ENCODE data around the gene TMPRSS12. TPM values are rescaled to one million over a fixed set of nuclear protein-coding genes. Genes with fewer than 3 reads are reported as not detected.
"Not testable (repeated sequence)": the region's sequence is repeated elsewhere in the genome, so short reads cannot be mapped to it uniquely, and the experiment has no call there.

Gene TMPRSS12
- total RNA-seq, 6 experiments from 2014 or later = not detected

- Mint-ChIP-seq H3K27ac (no peak overlapping the region), H3K4me1 (ENCODE audit: low read depth) (no peaks in the 10 kb centered on the region), H3K36me3 (ENCODE audit: low read depth) (no peaks in the 10 kb centered on the region), H3K27me3 (ENCODE audit: insufficient read depth) (peaks cover 16% of the 10 kb centered on the region), H3K9me3 (no peaks in the 10 kb centered on the region), H3K4me3 (no peak overlapping the region)
- no peak for DNase-seq
- TF ChIP-seq CTCF (IDR thresholded peaks at IDR 0.05) = no peak
These were observed 59.0 kb downstream of the TMPRSS12 start for GRCh38 chr12:50901685-50902113.

GRCh38 chr12:50908479-50908878 is 65.8 kb downstream of the TMPRSS12 start:
- Mint-ChIP-seq H3K27me3 (ENCODE audit: insufficient read depth) (peaks cover 19% of the 10 kb centered on the region), H3K9me3 (peaks cover 27% of the 10 kb centered on the region), H3K36me3 (ENCODE audit: low read depth) (peaks cover 17% of the 10 kb centered on the region)
- not testable (repeated sequence) for H3K4me1 Mint-ChIP-seq (ENCODE audit: low read depth); H3K27ac Mint-ChIP-seq; DNase-seq; H3K4me3 Mint-ChIP-seq

GRCh38 chr12:50912361-50912760 is 69.6 kb downstream of the TMPRSS12 start:
- Mint-ChIP-seq H3K36me3 (ENCODE audit: low read depth) (peaks cover 39% of the 10 kb centered on the region), H3K9me3 (peaks cover 61% of the 10 kb centered on the region), H3K27me3 (ENCODE audit: insufficient read depth) (peaks cover 13% of the 10 kb centered on the region)
- not testable (repeated sequence) for H3K4me3 Mint-ChIP-seq; H3K4me1 Mint-ChIP-seq (ENCODE audit: low read depth); H3K27ac Mint-ChIP-seq; DNase-seq

- H3K4me3 Mint-ChIP-seq = no peak overlapping the region
- DNase-seq = no peak
- peaks cover 70% of the 10 kb centered on the region for H3K9me3 Mint-ChIP-seq
- H3K4me1 Mint-ChIP-seq (ENCODE audit: low read depth) = peaks cover 2% of the 10 kb centered on the region; the same call in 1 of the 2 replicates
- peaks cover 48% of the 10 kb centered on the region for H3K36me3 Mint-ChIP-seq (ENCODE audit: low read depth)
- TF ChIP-seq CTCF (IDR thresholded peaks at IDR 0.05) = no peak
- peaks cover 8% of the 10 kb centered on the region for H3K27me3 Mint-ChIP-seq (ENCODE audit: insufficient read depth)
- no peak overlapping the region for H3K27ac Mint-ChIP-seq
These were observed 70.5 kb downstream of the TMPRSS12 start for GRCh38 chr12:50913224-50913623.

GRCh38 chr12:50914872-50915484 is 72.3 kb downstream of the TMPRSS12 start:
- Mint-ChIP-seq H3K4me3 (no peak overlapping the region; the same call in 1 of the 2 replicates), H3K27ac (no peak overlapping the region), H3K4me1 (ENCODE audit: low read depth) (peaks cover 9% of the 10 kb centered on the region; the same call in 1 of the 2 replicates), H3K27me3 (ENCODE audit: insufficient read depth) (peaks cover 4% of the 10 kb centered on the region), H3K36me3 (ENCODE audit: low read depth) (peaks cover 52% of the 10 kb centered on the region), H3K9me3 (peaks cover 72% of the 10 kb centered on the region)
- no peak for TF ChIP-seq CTCF (IDR thresholded peaks at IDR 0.05)
- DNase-seq = no peak

- H3K27me3 Mint-ChIP-seq (ENCODE audit: insufficient read depth) = peaks cover 4% of the 10 kb centered on the region; the same call in 1 of the 2 replicates
- peaks cover 52% of the 10 kb centered on the region for H3K36me3 Mint-ChIP-seq (ENCODE audit: low read depth)
- no peak for TF ChIP-seq CTCF (IDR thresholded peaks at IDR 0.05)
- peaks cover 9% of the 10 kb centered on the region; the same call in 1 of the 2 replicates for H3K4me1 Mint-ChIP-seq (ENCODE audit: low read depth)
- H3K9me3 Mint-ChIP-seq = peaks cover 67% of the 10 kb centered on the region
- H3K27ac Mint-ChIP-seq = no peak overlapping the region
- H3K4me3 Mint-ChIP-seq = no peak overlapping the region
- no peak for DNase-seq
These were observed 73.6 kb downstream of the TMPRSS12 start for GRCh38 chr12:50916292-50916691.

Data from HFFc6 (cell line).